GM19351 (cell line): ENCODE results near the gene TMEM44.
A peak's percentile ranks its signal among the peaks of the same experiment; 100 is the strongest.

ENCODE experiments used
- ATAC-seq: cut with Tn5 transposase; IDR thresholded peaks from one replicate; pipeline ENCODE4 v1.9.1; 2021; ENCODE audit warnings: mild to moderate bottlenecking, moderate library complexity; ENCODE audit not compliant: unreplicated experiment

TMEM44 gene, protein sequence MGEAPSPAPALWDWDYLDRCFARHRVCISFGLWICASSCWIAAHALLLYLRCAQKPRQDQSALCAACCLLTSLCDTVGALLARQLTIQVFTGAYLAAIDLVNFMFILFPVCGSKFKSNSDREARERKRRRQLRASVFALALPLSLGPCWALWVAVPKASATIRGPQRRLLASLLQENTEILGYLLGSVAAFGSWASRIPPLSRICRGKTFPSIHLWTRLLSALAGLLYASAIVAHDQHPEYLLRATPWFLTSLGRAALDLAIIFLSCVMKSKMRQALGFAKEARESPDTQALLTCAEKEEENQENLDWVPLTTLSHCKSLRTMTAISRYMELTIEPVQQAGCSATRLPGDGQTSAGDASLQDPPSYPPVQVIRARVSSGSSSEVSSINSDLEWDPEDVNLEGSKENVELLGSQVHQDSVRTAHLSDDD

DNA sequence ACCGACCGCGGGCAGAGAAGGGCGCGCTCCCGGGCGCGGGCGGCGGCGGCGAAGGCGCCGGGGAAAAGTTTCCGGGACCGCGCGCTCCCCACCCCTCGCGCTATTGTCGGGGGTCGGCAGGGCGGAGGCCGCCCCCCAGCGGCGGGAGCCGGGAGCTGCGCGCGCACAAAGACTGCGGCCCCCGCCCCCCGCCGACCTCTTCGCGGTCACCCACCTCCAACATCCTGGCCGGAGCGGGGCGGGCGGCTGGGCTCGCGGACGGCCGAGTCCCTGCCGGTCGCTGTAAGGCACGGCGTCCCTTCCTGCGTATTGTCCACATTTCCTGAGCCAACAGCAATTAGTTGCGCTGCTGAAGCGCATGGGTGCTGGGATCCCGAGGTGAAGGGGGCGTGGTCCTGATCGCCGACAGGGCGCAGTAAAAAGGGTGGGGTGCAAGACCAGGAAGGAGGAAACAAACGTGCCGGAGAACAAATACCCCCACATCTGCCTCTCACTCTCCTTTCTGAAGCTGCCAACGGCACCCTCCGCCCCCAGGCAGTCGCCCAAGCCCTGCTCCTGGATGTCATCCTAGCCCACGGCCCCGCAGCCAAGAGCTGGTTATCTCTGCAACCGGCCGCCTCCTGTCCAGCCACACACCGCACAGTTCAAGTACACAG is at the start of gene TMEM44:
TMEM44 (minus strand) TSS at position 71 of the 656 bp plus-strand sequence. CDS start 204 bp downstream, outside the sequence.
- ATAC-seq = peak; percentile 75

DNA sequence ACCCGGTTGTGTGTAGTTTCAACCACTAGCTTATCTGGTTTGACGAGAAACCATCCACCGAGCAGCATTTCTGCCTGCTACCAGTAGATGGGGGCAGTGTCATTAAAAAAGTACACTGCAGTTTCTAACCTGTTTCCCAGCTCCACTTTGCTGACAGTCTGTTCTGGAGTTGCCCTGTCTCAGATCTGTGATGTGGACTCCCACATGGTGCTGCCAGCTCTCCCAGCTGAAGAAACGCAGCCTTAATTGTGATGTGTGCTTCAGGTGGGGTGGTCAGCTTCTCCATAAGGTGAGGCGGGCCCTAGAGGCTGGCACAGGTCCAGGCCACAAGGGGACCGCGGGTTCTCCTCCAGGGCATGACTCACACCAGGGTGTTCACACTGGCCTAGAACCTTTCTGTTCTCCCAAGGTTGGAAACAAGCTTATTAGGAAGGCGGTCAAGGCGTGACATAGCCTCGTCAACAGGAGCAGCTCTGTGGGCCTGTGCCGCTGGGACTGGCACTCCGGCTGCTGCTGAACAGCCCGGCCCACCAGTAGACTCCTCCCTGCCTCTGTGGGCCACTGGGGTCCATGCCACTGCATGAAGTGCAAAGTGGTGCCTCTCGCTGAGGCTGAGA is 49.6 kb upstream of the TMEM44 start:
- ATAC-seq = peak; percentile 50

DNA sequence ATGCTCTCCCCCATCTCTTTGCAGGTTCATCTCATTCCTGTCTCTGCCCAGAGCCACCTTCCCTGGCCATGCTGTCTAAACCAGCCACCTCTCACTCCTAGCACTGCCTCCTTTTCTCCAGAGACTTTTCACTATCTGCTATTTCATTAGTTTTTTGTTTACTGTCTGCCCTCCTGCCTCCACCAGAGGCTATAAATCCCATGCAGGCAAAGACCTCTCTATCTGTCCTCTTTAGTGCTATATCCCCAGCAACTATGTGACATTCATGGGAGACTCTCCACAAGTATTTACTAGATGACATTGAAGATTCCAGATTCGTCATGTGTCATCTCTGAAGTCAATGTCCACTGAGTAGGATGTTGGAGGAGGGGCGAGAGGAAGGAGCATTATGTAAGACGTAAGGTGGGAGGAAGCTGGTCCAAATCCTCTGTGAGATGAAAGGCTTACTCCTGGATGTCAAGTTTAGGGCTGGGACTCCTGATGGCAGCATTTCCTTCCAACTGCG is 49.0 kb upstream of the TMEM44 start:
- no peak for ATAC-seq

DNA sequence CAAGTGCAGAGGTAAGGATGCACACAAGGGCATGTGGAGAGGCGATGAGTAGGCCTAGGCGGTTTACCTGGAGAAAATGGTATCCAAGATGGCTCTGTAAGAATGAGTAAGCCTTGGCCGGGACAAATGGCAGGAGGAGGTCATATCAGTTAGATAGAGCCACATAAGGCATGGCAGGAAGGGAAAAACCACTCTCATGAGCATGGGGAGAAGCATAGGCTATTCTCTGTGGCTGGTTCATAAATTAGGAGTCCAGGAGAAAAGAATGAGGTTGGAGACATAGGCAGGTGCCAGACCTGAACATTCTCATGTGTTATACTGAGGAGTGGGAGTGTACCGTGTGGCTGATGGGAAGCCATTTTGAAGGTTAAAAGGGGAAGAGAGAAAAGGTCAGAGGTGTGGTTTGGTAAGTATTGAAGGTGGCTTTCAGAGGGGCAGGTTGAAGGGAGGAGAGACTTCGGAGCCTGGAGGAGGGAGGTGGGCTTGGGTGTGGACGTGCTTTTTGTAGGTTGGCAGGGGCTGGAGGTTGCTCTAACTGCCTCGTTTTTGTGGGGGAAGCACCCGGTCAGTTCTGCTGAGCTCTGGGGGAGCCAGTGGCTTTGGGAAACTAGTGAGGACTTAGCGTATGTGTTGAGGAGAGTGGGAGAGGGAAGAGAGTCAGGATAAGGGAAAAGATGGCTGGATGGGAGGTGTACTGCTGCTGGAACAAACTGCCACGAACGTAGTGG is 47.8 kb upstream of the TMEM44 start:
- ATAC-seq = no peak

DNA sequence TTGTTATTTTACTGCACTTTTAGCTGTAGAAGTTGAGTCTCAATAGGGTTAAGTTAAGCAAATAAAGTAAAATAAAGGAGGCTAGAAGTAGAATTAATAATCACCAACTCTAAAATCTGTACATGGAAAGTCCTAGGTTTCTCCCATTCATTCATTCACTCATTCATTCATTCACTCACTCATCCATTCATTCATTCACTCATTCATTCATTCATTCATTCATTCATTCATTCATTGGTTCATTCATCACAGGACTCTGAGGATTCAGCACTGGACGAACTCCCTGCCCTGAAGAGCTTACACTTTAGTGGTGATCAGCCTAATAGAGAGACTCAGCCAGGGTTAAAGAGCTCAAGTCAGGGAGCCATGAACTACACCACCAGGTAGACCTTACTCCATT is 43.3 kb upstream of the TMEM44 start:
- ATAC-seq = no peak

DNA sequence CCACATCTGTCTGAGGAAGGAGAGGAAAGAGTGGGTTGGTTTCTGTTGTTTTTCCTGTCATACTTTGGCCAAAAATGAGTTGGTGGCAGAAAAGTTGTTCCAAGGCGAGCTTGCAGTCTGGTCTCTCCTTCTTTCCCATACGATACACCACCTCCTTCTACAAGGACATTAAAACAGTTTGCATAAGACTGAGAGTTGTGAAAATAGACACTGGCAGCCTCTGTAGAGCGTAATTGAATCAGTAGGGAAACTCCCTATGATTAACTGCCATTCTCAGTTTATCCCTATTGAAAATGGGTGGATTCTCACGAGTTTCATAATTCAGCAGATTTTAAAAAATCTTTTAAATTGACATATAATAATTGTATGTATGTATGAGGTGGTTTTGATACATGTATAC is 42.5 kb upstream of the TMEM44 start:
- ATAC-seq = no peak

DNA sequence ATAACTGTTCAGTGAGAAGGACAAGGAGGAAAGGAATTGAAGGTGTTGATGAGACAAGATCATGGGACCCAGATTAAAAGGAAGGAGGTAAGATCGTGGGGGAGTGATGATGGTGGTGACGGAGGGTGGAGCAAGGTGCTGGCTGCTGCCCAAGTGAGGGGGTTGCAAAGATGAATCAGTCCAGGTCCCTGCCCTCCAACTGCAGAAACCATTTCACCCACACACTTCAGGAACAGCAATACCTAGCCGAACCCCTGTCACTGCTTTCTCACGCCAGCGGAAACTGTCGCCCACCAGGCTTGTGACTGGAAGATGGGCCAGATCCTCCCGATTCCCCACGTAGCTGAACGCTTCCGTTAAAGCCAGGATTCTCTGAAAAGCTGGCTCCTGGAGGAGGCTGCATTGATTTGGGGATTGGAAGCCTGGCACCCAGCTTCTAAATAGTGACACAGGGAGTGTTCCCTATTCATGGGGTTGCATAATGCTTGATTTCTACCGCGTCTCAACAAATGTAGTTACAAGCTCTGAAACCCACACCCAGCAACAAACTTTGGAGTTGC is 41.9 kb upstream of the TMEM44 start:
- ATAC-seq = no peak

DNA sequence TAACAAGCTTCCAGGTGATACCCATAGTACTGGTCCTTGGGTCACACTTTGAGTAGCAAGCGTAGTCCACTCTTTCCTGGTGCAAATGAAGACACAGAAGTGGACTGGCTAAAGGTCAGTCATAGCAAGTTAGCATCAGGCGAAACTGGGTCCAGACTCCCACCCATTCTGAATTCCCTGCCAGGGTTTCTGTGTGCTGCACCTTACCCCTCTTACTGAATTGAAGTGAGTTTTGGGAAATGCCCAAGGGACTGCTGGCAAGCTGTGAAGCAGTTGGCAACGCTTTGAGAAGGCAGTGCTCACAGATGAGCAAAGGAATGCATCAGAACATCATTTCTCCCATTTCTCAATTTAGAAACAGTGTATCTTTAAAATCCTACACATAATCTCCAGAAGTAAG is 40.5 kb upstream of the TMEM44 start:
- ATAC-seq = no peak

DNA sequence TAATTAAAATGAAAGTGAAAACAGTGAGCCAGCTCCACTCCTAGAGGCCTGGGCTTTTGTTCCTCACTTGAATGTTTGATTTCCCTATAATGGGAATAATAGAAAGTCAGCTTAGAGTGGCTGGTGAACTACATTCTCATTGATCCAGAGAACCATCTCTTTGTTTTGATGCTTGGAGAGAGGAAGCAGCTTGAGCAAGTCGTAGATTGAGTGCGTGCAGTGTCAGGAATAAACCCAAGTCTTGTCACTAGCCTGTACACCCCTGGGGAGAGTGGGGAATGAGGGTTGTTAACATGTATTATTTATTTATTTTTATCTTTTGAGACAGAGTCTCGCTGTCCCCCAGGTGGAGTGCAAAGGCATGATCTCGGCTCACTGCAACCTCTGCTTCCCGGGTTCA is 39.7 kb upstream of the TMEM44 start:
- no peak for ATAC-seq

DNA sequence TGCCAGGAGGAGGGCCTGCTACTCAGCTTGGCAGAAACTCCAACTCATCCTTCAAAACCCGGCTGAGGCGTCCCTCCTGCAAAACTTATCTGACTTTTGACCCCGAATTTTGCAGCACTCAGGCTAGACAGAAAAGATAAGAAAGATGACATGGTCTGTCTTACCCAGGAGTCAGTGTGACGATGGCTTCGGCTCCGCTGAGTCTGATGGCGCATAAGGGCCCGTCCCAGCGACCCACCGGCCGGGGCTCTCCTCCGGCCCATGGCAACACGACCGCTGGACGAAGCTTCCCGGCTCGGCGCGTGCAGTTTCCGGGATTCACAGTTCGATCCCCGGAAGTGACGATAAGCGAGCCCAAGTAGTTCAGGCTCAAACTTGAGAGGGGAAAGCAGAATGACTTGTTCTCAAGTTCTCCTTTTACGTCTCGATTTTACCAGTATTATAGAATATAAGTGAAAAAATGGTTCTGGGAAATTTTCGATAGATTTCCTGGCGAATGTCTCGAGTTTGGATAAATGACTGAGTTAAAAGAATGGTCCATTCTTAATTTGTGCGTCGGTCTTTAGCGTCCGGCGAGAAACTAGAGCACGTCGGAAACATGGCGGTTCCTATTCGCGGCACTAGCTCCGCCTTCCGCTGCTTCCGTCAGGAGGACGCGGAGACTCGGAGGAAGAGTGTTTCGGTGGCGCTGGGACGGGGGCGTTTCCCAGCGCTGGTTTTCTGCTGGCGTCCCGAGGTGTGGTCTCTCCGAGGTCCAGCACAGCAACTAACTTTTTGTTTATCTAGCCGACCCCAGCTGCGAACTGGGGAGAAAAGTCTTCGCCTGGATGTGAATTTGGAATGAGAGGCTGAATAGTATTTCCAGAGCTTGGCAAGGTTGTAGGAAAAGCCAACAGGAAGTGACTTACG is 38.9 kb upstream of the TMEM44 start, which contains the start of gene LSG1:
LSG1 (minus strand) TSS at position 292 of the 909 bp plus-strand sequence; CDS start at position 263, 29 bp downstream.
- ATAC-seq = peak; percentile 73

DNA sequence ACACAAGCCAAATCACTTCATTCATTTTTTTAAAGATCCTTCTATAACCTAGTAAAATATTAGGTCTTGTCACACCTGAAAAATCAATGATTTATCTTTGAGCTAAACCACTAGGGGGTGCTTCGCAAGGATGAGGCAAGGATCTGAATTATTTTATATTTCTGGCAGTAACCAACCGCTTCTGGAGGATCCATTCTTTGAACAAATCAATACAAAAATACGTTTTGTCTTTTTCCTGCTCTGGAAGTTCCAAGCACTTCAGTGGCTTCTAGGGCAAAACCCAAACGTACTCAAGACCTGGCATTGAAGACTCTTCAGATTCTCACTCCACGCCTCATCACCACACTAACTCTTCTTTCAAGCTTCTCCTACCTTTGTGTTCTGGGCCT is 38.3 kb upstream of the TMEM44 start:
- no peak for ATAC-seq

DNA sequence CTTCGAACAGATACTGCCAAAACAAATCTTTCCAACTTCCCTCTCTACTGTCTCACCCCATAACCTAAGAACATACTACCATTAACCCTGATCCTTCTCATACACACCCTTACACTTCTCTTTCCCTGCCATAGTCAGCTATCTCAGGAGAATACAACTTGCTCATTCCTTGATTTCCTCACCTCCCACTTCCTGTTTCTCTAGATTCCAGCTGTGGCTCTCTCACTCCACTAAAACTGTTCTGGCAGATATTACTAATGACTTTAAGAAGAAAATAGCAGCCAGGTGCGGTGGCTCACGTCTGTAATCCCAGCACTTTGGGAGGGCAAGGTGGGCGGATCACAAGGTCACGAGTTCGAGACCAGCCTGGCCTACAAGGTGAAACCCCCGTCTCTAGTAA is 34.1 kb upstream of the TMEM44 start:
- no peak for ATAC-seq

DNA sequence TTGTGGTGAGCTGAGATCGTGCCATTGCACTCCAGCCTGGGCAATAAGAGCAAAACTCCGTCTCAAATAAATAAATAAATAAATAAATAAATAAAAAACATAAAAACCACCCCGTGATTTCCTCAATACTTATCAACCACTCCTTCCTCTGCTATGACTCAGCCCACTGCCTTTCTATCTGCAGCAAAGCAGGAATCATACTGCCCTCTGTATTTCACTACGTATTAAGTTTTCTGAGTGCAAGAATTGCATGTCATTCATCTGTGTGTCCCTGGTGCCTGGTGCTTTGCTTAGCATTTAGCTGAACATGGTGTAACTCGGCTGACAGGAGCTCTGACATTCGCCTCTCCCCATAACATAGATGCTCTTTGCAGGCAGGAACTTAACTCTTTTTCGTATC is 31.6 kb upstream of the TMEM44 start:
- ATAC-seq = no peak

DNA sequence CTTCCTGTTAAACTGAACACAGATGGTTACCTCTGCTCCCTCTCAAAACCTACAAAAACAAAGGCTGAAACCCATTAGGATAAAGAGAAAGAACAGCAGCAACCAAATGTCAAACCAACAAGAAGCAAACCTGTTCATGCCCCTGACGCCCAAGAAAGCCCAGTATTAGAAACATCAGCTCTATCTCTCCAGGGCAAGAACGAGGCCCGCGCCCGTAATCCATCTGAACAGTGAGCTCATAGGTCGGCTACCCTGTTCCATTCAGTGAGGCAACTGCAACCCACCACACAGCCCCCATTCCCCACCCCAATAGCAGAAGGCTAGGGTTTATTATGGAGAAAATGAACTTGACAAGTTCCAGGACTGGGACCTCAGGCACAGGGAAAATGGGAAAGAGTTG is 28.7 kb upstream of the TMEM44 start:
- no peak for ATAC-seq

DNA sequence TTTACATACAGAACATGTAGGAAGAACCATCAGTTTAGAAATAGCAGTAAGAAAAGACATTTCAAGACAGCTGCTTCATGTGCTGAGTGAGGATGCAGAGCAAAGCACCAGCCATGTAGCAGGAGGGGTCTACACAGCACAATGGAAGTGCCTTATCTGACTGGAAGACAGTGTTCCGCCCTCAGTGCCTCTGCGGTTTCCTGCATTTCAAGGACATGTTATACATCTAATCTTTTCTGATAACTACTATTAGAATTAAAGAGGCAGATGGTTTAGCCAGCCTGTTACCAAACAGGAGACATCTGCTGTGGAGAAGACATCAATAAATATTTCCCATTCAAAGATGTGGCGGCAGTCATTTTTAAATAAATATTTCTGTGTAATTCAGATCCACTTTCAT is 28.2 kb upstream of the TMEM44 start:
- no peak for ATAC-seq

DNA sequence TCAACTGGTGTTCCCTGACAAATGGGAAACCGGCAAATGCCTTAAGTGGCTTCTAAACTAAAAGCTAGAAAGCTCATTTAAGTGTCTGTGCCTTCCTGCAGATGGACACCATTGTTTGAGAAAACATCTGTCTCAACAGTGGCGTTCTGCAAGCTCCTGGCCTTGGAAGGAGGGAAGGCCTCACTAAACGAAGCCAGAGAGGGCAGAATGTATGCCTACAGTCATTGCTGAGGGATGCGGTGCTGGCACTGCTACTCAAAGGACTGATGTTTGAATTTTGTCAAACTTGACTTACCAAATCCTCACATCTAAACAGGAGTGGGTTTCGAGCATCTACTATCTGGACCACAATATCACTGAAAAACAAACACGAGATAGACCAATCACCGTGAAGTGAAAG is 26.6 kb upstream of the TMEM44 start:
- no peak for ATAC-seq

DNA sequence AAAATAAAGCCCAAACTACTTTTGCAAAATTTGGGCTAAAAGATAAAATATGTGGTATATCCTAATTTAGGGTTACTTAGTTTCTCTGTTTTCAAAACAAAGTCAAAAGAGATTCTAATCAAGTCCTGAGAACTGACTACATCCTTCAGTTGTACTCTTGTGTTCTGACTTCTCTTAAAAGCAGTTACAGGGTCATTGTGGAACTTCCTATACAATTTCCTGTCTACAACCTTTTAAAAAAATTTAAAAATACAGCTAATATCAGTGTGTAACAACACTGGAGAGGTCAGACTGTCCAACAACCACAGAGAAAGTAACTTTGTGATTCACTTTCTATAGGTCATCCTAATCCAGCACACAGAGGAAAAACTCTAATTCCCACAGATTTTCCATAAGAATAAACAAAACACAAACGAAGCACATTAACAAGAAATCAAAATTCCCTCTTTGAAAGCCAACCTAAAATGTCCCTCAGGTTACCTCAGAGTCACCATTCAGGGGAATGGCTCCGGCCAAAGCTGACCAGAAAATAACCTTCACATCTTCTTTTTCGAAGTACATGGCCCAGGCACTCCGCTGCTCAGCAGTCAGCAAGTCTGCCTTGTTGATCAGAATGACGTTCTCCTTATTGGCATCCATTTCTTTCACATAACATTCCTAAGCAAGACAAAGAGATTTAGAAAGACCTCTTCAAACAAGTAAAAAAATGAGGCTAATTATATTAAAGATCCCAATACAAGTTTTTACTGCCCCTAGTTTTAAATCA is 25.4 kb upstream of the TMEM44 start:
- ATAC-seq = no peak

DNA sequence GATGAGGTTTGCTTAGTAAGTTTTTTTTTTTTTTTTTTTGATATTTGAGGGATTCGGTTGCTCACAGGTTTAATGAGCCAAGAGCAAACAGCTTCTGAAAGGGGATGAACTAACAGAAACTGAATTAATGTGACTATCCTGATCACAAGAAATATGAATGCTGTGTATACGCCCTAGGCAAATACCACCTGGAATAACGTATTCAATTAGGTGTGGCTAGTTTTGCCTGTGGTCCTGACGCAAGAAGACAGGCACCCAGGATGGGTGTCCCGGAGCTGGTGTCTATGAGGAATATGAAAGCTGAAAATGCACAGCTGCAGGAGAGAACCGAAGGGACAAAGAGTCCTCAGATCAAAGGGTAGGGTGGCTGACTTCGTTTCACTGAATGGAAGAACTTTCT is 24.2 kb upstream of the TMEM44 start:
- ATAC-seq = no peak

DNA sequence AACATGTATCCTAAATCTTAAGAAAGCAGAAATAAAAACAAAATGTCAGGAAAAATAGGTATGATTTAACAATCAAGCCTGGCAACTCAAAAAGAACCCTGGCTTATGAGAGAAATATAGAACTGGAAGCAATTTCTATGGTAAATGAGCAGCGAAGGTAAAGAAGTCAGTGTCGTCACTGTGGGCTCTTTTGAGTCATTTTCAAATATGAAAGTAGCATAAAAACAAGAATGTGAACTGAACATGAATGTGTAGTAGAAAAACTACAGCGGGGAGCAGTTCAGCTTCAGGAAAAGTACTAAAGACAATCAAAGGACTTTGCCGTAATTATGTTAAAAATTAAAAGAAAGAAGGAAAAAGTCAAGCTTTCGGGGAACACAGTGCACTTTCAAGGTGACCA is 21.2 kb upstream of the TMEM44 start:
- peak; percentile 93 for ATAC-seq
